Stimulated activated CD8-positive, alpha-beta memory T cell treated with anti-CD3 and anti-CD28 coated beads, Interleukin-15, amount 100 ng/mL, for 1 hour (primary cell): ENCODE results near the gene CAMTA1.

ENCODE experiments used
- DNase-seq: peaks from one replicate; pipeline ENCODE4 v3.0.0-alpha.2; 2020; ENCODE audit warnings: low read depth

Gene CAMTA1

DNA sequence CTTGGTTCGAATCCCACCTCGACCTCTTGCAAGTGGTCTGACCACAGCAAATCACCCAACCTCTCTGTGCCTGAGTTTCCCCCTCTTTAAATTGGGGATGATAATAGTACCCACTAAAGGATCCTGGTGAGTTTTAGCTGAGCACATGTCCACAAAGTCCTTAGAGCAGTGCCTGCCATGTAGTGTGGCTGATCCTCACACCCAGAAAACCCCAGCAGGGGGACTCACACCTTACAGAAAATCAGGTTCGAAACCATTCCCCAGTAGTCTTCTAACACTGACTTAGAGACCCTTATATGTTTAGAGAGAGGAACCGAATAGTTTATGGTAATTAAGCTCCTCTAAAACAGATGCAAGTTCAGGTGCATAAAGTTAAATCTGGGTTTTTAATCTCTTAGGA lies 89.0 kb downstream of the CAMTA1 start:
- DNase-seq = no peak

GRCh38 chr1:6880951-6881690 lies 95.9 kb downstream of the CAMTA1 start:
- DNase-seq = no peak

DNA sequence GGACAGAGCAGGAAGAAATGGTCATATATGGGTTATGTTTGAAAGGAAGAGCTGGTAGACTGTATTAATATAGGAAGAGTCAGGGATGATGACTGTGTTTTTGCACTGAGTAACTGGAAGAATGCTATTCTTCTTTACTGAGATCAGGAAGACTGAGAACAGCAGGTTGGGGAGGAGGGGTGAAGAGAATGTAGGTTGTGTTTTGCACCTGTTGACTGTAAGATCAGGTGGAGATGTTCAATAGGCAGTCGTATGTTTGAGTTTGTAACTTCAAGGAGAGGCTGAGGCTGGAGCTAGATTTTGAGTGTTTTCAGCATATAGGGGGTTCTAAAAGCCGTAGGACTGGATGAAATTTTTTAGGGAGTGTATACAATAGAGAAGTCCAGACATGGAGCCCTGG lies 97.2 kb downstream of the CAMTA1 start:
- DNase-seq = no peak

- no peak for DNase-seq
Measured at GRCh38 chr1:6884652-6885153, 99.4 kb downstream of the CAMTA1 start.

DNA sequence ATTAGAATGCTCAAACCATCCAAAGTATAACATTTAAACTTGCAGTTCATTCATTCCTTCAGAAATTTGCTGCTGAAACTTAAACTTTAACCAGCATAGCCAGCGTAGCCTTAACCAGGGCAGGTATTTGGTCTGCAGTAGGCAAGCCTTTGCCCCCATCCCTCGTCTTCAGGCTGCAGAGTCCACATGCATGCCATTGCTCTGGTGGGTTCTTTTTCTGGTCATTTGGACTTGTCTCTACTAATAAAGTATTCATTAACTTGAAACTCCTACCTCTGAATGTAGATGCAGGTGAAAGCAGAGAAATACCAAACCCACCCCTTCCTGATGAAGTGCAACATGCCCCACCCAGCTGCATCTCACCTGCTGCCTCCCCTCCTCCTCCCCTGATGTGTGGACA lies 100.2 kb downstream of the CAMTA1 start:
- no peak for DNase-seq

GRCh38 chr1:6886523-6886922 lies 101.3 kb downstream of the CAMTA1 start:
- no peak for DNase-seq

- no peak for DNase-seq
Measured at GRCh38 chr1:6888268-6888667, 103.0 kb downstream of the CAMTA1 start.

GRCh38 chr1:6888870-6889269 lies 103.6 kb downstream of the CAMTA1 start:
- no peak for DNase-seq

GRCh38 chr1:6889875-6890480 lies 104.7 kb downstream of the CAMTA1 start:
- no peak for DNase-seq

DNA sequence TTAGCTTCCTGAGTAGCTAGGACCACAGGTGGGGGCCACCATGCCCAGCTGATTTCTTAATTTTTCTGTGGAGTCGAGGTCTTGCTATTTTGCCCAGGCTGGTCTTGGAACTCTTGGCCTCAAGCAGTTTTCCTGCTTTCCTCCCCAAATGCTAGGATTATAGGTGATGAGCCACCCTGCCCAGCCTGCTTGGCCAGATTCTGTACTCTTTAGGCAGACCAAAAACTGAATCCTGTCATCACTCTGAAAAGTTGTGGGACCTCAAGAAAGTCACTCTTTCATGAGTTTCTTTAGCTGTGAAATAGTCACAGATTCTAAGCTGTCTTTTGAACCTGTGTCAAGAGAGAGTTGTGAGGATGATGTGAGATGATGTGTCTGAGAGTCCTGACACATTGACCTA lies 105.4 kb downstream of the CAMTA1 start:
- no peak for DNase-seq

- no peak for DNase-seq
Measured at GRCh38 chr1:6891781-6892579, 106.7 kb downstream of the CAMTA1 start.

- no peak for DNase-seq
Measured at GRCh38 chr1:6893388-6893787, 108.1 kb downstream of the CAMTA1 start.

GRCh38 chr1:6897138-6897537 lies 111.9 kb downstream of the CAMTA1 start:
- no peak for DNase-seq

GRCh38 chr1:6898974-6899539 lies 113.8 kb downstream of the CAMTA1 start:
- no peak for DNase-seq

DNA sequence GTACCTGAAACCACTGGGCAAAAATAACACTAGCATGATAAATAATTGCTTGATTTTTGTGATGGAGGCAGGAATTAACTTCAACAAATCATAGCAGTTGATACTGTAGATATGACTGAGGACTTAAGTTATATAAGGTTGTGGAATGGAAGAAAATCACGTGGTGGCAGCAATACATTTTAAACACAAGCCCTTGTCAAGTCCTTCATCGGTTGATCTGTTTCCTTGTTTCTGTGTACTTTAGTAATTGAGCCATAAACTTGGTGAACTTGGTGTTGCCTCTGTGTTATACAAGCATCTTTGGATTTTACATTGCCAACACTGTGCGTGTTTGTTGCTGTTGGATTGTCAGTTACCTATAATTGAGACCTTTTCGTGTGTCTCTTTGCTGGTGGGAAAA lies 114.4 kb downstream of the CAMTA1 start:
- no peak for DNase-seq

GRCh38 chr1:6902153-6902552 lies 116.9 kb downstream of the CAMTA1 start:
- no peak for DNase-seq

DNA sequence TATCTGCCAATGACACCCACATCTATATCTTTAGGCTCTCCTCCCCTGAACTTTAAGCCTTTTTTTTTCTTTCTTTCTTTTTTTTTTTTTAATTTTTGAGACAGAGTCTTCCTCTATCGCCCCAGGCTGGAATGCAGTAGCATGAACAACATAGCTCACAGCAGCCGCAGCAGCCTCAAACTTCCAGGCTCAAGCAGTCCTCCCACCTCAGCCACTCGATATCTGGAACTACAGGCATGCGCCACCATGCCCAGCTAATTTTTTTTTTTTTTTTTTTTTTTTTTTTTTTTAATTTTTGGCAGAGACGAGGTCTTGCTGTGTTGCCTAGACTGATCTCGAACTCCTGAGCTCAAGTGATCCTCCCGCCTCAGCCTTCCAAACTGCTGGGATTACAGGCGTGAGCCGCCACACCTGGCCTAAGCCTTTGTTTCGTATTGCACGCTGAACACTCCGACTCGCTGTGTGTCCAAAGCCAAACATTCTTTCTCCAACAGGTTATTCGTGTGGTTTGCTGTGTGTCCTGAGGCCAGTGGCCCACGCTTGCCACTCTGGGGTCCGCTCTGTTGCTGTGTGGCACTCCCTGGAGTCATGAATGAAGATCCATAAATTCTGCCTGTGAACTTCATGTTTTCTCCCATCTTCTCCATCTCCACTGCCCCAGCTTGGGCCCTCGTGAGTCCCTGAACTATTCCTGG lies 119.4 kb downstream of the CAMTA1 start:
- no peak for DNase-seq

DNA sequence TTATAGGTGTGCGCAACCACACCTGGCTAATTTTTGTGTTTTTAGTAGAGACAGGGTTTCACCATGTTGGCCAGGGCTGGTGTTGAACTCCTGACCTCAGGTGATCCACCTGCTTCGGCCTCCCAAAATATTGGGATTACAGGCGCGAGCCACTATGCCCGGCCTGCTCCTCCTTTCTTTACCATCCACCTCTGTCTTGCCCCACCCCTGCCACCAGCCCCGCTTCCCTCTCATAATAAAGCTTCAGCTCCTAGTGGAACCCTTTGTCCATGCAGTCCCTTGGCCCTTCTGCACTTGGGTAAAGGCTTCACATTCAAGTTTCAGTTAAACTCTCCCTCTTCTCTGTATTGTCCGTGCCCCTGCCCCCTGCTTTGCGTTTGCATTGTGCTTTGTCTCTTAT lies 120.1 kb downstream of the CAMTA1 start:
- DNase-seq = no peak

GRCh38 chr1:6905790-6906189 lies 120.5 kb downstream of the CAMTA1 start:
- no peak for DNase-seq

DNA sequence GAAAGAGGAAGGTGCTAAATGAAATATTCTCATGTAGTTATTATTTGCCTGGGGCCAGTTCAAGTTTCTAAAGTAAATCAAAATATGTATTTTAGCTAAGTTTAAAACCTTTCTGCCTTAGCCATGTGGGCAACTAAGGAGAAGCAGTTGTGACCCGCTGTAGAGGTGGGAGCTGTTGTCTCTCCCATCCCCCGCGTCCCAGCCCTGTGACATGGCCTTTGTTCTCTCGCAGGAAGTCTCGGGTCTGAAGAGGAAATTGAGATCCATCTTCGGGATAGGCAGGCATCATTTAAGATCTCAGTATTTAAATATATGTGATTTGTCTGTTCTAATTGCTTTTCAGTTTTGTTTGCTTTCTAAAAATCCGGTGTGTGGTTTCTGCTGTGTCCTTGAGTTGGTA lies 121.5 kb downstream of the CAMTA1 start:
- no peak for DNase-seq

DNA sequence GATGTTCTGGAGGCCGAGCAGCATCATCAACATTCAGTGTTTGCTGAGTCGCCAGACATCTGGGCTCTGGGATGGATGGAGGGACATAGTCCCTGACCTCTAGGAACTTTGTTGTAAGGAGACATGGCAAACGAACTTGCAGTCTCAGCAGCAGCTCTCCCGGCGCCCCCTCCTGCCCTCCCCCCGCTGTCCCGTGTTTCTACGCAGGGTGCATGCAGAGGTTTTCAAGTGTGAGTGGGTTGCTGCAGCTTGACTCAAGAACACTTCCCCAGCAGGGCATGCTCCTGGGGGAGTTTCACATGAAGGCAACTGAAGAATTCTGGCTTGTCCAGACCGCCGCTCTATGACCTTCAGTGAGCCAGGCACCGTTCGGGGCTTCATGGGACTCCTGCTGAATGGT lies 121.9 kb downstream of the CAMTA1 start:
- no peak for DNase-seq
